ENCODE measurements around the gene LY6G5C. TPM values are rescaled to one million over a fixed set of nuclear protein-coding genes. Genes with fewer than 3 reads are reported as not detected.

LY6G5C gene
- total and polyA plus RNA-seq, 9 of the 15 experiments (the other 6 are each of a cell fraction or from before 2014, with no cell fraction given) = 0.10 to 0.67 (median 0.46) TPM; not detected in 4

DNA sequence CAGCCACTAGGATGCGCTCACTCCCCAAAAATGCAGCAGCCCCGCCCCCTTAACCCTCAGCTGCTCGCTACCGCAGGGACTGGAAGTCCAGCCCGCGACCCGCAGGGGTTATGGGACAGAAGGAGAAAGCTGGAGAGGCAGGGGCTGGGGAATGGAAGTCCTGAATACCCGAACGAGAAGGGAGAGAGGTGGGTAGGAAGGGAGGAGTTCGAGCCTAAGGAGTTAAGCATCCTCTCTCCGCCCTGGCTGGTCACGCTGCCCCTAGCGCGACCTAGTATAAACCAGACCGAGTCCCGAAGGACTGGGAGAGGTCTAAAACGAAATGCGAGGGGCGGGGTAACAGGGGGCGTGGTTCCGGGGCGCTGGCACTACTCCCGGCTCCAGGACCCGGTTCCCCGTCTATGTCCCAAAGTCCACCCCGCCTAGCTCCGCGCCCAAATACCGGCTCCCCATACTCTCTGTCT is 48.7 kb upstream of the LY6G5C start (continued):
- TF ChIP-seq KLF1 (tag; IDR thresholded peaks at IDR 0.05) = 0 out of 2 replicates have a peak, but pooled peaks have one; percentile 46
- peak; percentile 26; the same call in 1 of the 2 replicates for TF ChIP-seq JUN (IDR thresholded peaks at IDR 0.05; ENCODE audit: borderline replicate concordance, low read depth, low read length)
- 0 out of 2 replicates have a peak, but pooled peaks have one; percentile 88 for TF ChIP-seq JUN (CRISPR knock-in tag; IDR thresholded peaks at IDR 0.05; ENCODE audit: borderline replicate concordance)
- TF ChIP-seq, protein P1, sequence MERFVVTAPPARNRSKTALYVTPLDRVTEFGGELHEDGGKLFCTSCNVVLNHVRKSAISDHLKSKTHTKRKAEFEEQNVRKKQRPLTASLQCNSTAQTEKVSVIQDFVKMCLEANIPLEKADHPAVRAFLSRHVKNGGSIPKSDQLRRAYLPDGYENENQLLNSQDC (CRISPR knock-in tag; IDR thresholded peaks at IDR 0.05) = peak; percentile 85; the same call in 1 of the 2 replicates
- peak in 1 of 2 experiments; percentile 86; a peak in 3 of 4 replicates for TF ChIP-seq MAZ (CRISPR knock-in tag; conservative IDR thresholded peaks at IDR 0.05 in 1 of 2, IDR thresholded peaks at IDR 0.05 in 1 of 2)
- no peak for TF ChIP-seq ZNF609 (CRISPR knock-in tag; IDR thresholded peaks at IDR 0.05; ENCODE audit: borderline replicate concordance)
- TF ChIP-seq TEAD1 (CRISPR knock-in tag; IDR thresholded peaks at IDR 0.05) = peak; percentile 85 to 98
- TF ChIP-seq CREB1 (IDR thresholded peaks at IDR 0.05) = peak; percentile 33; the same call in 1 of the 2 replicates
- no peak for TF ChIP-seq CREB1 (CRISPR knock-in tag; IDR thresholded peaks at IDR 0.05)
- peak in 1 of 2 experiments; percentile 76; a peak in 2 of 4 replicates for TF ChIP-seq UBTF (IDR thresholded peaks at IDR 0.05; ENCODE audit: borderline replicate concordance in 1 of 2, low read depth in 2 of 2, low read length in 2 of 2)
- peak; percentile 48; the same call in 1 of the 2 replicates for TF ChIP-seq ZBTB2 (IDR thresholded peaks at IDR 0.05)
- peak; percentile 20; the same call in 1 of the 2 replicates for TF ChIP-seq PTBP1 (IDR thresholded peaks at IDR 0.05; ENCODE audit: low read depth, low read length)
- TF ChIP-seq ZC3H8 (IDR thresholded peaks at IDR 0.05) = peak; percentile 88; the same call in 1 of the 2 replicates
- 0 out of 2 replicates have a peak, but pooled peaks have one; percentile 34 for TF ChIP-seq PYGO2 (tag; IDR thresholded peaks at IDR 0.05)
- TF ChIP-seq RAD21 (CRISPR knock-in tag; conservative IDR thresholded peaks at IDR 0.05 in 1 of 2, IDR thresholded peaks at IDR 0.05 in 1 of 2) = peak; percentile 99
- 0 out of 2 replicates have a peak, but pooled peaks have one; percentile 17 for TF ChIP-seq ZKSCAN1 (IDR thresholded peaks at IDR 0.05; ENCODE audit: low read depth, low read length)
- TF ChIP-seq, protein P2, sequence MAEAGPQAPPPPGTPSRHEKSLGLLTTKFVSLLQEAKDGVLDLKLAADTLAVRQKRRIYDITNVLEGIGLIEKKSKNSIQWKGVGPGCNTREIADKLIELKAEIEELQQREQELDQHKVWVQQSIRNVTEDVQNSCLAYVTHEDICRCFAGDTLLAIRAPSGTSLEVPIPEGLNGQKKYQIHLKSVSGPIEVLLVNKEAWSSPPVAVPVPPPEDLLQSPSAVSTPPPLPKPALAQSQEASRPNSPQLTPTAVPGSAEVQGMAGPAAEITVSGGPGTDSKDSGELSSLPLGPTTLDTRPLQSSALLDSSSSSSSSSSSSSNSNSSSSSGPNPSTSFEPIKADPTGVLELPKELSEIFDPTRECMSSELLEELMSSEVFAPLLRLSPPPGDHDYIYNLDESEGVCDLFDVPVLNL (CRISPR knock-in tag; IDR thresholded peaks at IDR 0.05; ENCODE audit: low read depth) = peak; percentile 9; the same call in 1 of the 2 replicates
